DOHH2 (cell line): ENCODE data around the gene TVP23A.
A peak's percentile ranks its signal among the peaks of the same experiment; 100 is the strongest.

Source experiments
- EZH2phosphoT487 ChIP-seq: fragments of 200-600 bp; sonication (generic); IDR thresholded peaks from 2 replicates; pipeline ENCODE4 v1.6.1; 2017; ENCODE audit warnings: borderline replicate concordance, mild to moderate bottlenecking, antibody characterized with exemption, low read length, moderate library complexity, mixed read lengths
- TF ChIP-seq, protein P1 (sequence below): fragments of 200-600 bp; sonication (generic); IDR thresholded peaks from one replicate; pipeline ENCODE4 v1.5.1; 2014; ENCODE audit warnings: antibody characterized with exemption, mild to moderate bottlenecking, low read depth, low read length; ENCODE audit not compliant: poor library complexity, severe bottlenecking

DNA sequence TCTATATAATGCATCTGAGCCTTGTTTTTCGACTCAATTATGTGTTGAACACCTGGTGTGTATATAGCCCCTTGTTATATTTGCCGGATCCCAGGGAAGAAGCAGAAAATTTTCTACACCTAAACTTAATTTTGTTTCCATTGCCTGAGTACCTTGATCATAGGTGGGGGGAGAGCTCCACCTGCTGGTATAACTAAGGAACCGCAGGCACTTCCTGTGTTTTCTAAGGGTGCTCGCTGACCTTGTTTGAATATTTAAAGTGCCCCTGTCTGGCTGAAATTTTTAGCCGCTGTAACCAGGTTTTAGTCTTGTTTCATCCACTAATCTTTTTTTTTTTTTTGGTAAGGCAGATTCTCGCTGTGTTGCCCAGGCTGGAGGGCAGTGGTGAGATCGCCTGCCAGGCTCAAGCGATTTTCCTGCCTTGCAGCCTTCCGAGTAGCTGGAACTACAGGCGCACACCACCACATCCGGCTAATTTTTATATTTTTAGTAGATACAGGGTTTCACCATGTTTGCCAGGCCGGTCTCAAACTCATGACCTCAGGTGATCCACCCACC, 81.4 kb downstream of the TVP23A start:
- TF ChIP-seq, protein P1, sequence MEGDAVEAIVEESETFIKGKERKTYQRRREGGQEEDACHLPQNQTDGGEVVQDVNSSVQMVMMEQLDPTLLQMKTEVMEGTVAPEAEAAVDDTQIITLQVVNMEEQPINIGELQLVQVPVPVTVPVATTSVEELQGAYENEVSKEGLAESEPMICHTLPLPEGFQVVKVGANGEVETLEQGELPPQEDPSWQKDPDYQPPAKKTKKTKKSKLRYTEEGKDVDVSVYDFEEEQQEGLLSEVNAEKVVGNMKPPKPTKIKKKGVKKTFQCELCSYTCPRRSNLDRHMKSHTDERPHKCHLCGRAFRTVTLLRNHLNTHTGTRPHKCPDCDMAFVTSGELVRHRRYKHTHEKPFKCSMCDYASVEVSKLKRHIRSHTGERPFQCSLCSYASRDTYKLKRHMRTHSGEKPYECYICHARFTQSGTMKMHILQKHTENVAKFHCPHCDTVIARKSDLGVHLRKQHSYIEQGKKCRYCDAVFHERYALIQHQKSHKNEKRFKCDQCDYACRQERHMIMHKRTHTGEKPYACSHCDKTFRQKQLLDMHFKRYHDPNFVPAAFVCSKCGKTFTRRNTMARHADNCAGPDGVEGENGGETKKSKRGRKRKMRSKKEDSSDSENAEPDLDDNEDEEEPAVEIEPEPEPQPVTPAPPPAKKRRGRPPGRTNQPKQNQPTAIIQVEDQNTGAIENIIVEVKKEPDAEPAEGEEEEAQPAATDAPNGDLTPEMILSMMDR, result peak; percentile 89
- TF ChIP-seq EZH2phosphoT487, result no peak
